HEK293 (cell line): ENCODE measurements around the gene VSTM2B.
"Not testable (repeated sequence)": the region's sequence is repeated elsewhere in the genome, so short reads cannot be mapped to it uniquely, and the experiment has no call there.

ENCODE experiments used
- CTCF ChIA-PET: fragments of 350-600 bp; formaldehyde crosslinking; extraction: SDS; loops from one replicate; lab custom pipeline; 2021; ENCODE audit warnings: antibody characterized with exemption; lab: Yijun Ruan, JAX
- POLR2A ChIA-PET: fragments of 300-600 bp; formaldehyde crosslinking; extraction: SDS; loops from one replicate; lab custom pipeline; 2020; ENCODE audit warnings: antibody characterized with exemption, inconsistent platforms; lab: Yijun Ruan, JAX
- H3K27ac ChIP-seq: fragments of 200-500 bp; sonication (Bioruptor generic); 2 replicates; pipeline ENCODE4 v1.5.1; 2014; ENCODE audit warnings: low read depth, low read length, control low read depth, inconsistent platforms; ENCODE audit errors: extremely low read depth
- H3K36me3 ChIP-seq, 2 experiments: fragments of 200-500 bp in 1 of 2; sonication (Bioruptor generic) in 1 of 2; 1 replicate in 1 of 2; 2 replicates in 1 of 2; pipeline ENCODE4 v1.5.1; 2014 to 2017; ENCODE audit warnings: inconsistent platforms in 2 of 2, low read length in 2 of 2; ENCODE audit not compliant: control insufficient read depth in 2 of 2, insufficient read depth in 1 of 2
- H3K4me1 ChIP-seq: fragments of 200-500 bp; sonication (Bioruptor generic); 2 replicates; pipeline ENCODE4 v1.5.1; 2014; ENCODE audit warnings: mild to moderate bottlenecking, low read length, inconsistent platforms; ENCODE audit not compliant: control insufficient read depth, insufficient read depth
- H3K4me3 ChIP-seq: 2 replicates; pipeline ENCODE4 v1.5.1; 2011; ENCODE audit warnings: low read depth, mild to moderate bottlenecking, control low read depth, low read length, moderate library complexity
- H3K9me3 ChIP-seq: fragments of 200-500 bp; sonication (Bioruptor generic); 2 replicates; pipeline ENCODE4 v1.5.1; 2014; ENCODE audit warnings: low read depth, low read length, inconsistent platforms; ENCODE audit not compliant: control insufficient read depth, insufficient read depth
- SETDB1 ChIP-seq: IDR thresholded peaks from one replicate; pipeline ENCODE4 v1.6.1; 2017; ENCODE audit warnings: mild to moderate bottlenecking, low read length, moderate library complexity, mixed read lengths; ENCODE audit not compliant: insufficient read length
- ZBTB11 ChIP-seq: fragments of 450-650 bp; formaldehyde crosslinking; conservative IDR thresholded peaks from 2 replicates; pipeline ENCODE4 v1.5.1; 2016; ENCODE audit warnings: low read depth, missing biosample characterization, missing genetic modification characterization
- ZBTB48 ChIP-seq: fragments of 450-650 bp; formaldehyde crosslinking; IDR thresholded peaks from 2 replicates; pipeline ENCODE4 v1.5.1; 2016; ENCODE audit warnings: missing biosample characterization, missing genetic modification characterization
- ZFP37 ChIP-seq: fragments of 450-650 bp; formaldehyde crosslinking; IDR thresholded peaks from 2 replicates; pipeline ENCODE4 v1.5.1; 2016; ENCODE audit warnings: missing biosample characterization, missing genetic modification characterization
- ZNF121 ChIP-seq: fragments of 450-650 bp; formaldehyde crosslinking; IDR thresholded peaks from 2 replicates; pipeline ENCODE4 v1.5.1; 2016; ENCODE audit warnings: missing biosample characterization, missing genetic modification characterization
- ZNF133 ChIP-seq: fragments of 450-650 bp; formaldehyde crosslinking; IDR thresholded peaks from 2 replicates; pipeline ENCODE4 v1.5.1; 2016; ENCODE audit warnings: missing biosample characterization, missing genetic modification characterization
- ZNF138 ChIP-seq: fragments of 450-650 bp; formaldehyde crosslinking; IDR thresholded peaks from 2 replicates; pipeline ENCODE4 v1.5.1; 2016; ENCODE audit warnings: missing biosample characterization, missing genetic modification characterization, borderline replicate concordance
- ZNF146 ChIP-seq: fragments of 450-650 bp; formaldehyde crosslinking; IDR thresholded peaks from 2 replicates; pipeline ENCODE4 v1.5.1; 2016; ENCODE audit warnings: missing biosample characterization, missing genetic modification characterization
- ZNF24 ChIP-seq: fragments of 450-650 bp; formaldehyde crosslinking; IDR thresholded peaks from 2 replicates; pipeline ENCODE4 v1.5.1; 2016; ENCODE audit warnings: missing biosample characterization, missing genetic modification characterization
- ZNF266 ChIP-seq: fragments of 450-650 bp; formaldehyde crosslinking; IDR thresholded peaks from 2 replicates; pipeline ENCODE4 v1.5.1; 2016; ENCODE audit warnings: missing biosample characterization, missing genetic modification characterization, low read depth
- ZNF280D ChIP-seq: fragments of 450-650 bp; formaldehyde crosslinking; IDR thresholded peaks from 2 replicates; pipeline ENCODE4 v1.5.1; 2016; ENCODE audit warnings: missing biosample characterization, missing genetic modification characterization
- ZNF292 ChIP-seq: fragments of 450-650 bp; formaldehyde crosslinking; IDR thresholded peaks from 2 replicates; pipeline ENCODE4 v1.5.1; 2016; ENCODE audit warnings: low read depth, missing biosample characterization, missing genetic modification characterization, borderline replicate concordance
- ZNF302 ChIP-seq: fragments of 450-650 bp; formaldehyde crosslinking; IDR thresholded peaks from 2 replicates; pipeline ENCODE4 v1.5.1; 2016; ENCODE audit warnings: missing biosample characterization, missing genetic modification characterization, low read depth
- ZNF354C ChIP-seq: fragments of 450-650 bp; formaldehyde crosslinking; IDR thresholded peaks from 2 replicates; pipeline ENCODE4 v1.5.1; 2016; ENCODE audit warnings: missing biosample characterization, missing genetic modification characterization, low read depth, borderline replicate concordance
- ZNF426 ChIP-seq: fragments of 450-650 bp; formaldehyde crosslinking; IDR thresholded peaks from 2 replicates; pipeline ENCODE4 v1.5.1; 2017; ENCODE audit warnings: missing biosample characterization, missing genetic modification characterization, mild to moderate bottlenecking, inconsistent platforms, moderate library complexity
- ZNF596 ChIP-seq: fragments of 450-650 bp; IDR thresholded peaks from 2 replicates; pipeline ENCODE4 v1.5.0; 2018; ENCODE audit warnings: missing biosample characterization, mild to moderate bottlenecking, missing genetic modification characterization, moderate library complexity
- ZNF626 ChIP-seq: fragments of 450-650 bp; sonication (Bioruptor Pico); formaldehyde crosslinking; IDR thresholded peaks from 2 replicates; pipeline ENCODE4 v1.5.1; 2018; ENCODE audit warnings: missing biosample characterization, missing genetic modification characterization, inconsistent platforms
- ZNF707 ChIP-seq: fragments of 450-650 bp; formaldehyde crosslinking; IDR thresholded peaks from 2 replicates; pipeline ENCODE4 v1.5.1; 2016; ENCODE audit warnings: missing biosample characterization, missing genetic modification characterization
- ZNF830 ChIP-seq: fragments of 450-650 bp; IDR thresholded peaks from 2 replicates; pipeline ENCODE4 v1.5.0; 2018; ENCODE audit warnings: missing biosample characterization, missing genetic modification characterization, low read depth, mild to moderate bottlenecking, moderate library complexity
- ZNF843 ChIP-seq: fragments of 450-650 bp; formaldehyde crosslinking; IDR thresholded peaks from 2 replicates; pipeline ENCODE4 v1.5.1; 2016; ENCODE audit warnings: missing biosample characterization, missing genetic modification characterization

The VSTM2B gene

DNA sequence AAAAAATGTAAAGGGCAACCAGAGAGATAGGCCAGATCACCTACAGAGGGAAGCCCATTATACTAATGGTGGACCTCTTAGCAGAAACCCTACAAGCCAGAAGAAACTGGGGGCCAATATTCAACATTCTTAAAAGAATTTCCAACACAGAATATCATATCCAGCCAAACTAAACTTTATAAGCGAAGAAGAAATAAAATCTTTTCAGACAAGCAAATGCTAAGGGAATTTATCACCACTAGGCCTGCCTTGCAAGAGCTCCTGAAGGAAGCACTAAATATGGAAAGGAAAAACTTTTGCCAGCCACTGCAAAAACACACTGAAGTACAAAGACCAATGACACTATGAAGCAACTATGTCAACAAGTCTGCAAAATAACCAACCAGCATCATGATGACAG lies 28.4 kb downstream of the VSTM2B start:
- H3K4me3 ChIP-seq = no peak overlapping the region
- H3K9me3 ChIP-seq = peaks cover 19% of the 10 kb centered on the region
- ChIA-PET POLR2A (no interaction called here), CTCF (interaction anchor here (1.1 to 1.8 kb wide), 2 partner anchors 26 to 291 kb away, joined by 3 to 7 read pairs; no protein-coding TSS in a partner anchor)
- no peak for TF ChIP-seq ZNF843
- no peak for TF ChIP-seq ZBTB11
- no peak for TF ChIP-seq ZNF24
- TF ChIP-seq ZNF596 (tag by site-specific recombination) = no peak
- no peak for TF ChIP-seq ZNF292
- peak; percentile 73 for TF ChIP-seq SETDB1
- TF ChIP-seq ZNF138 = no peak
- TF ChIP-seq ZNF121 (tag by site-specific recombination) = no peak
- no peak for TF ChIP-seq ZNF354C
- no peak for TF ChIP-seq ZNF707 (tag by site-specific recombination)
- TF ChIP-seq ZNF280D (tag by site-specific recombination) = peak; percentile 56; the same call in 1 of the 2 replicates
- no peak for TF ChIP-seq ZNF302 (tag by site-specific recombination)
- no peak for TF ChIP-seq ZBTB48
- TF ChIP-seq ZFP37 (tag by site-specific recombination) = no peak
- TF ChIP-seq ZNF830 (tag by site-specific recombination) = no peak
- no peak for TF ChIP-seq ZNF266 (tag by site-specific recombination)
- TF ChIP-seq ZNF626 (tag by site-specific recombination) = 0 out of 2 replicates have a peak, but pooled peaks have one; percentile 53
- no peak for TF ChIP-seq ZNF426 (tag by site-specific recombination)
- TF ChIP-seq ZNF133 (tag by site-specific recombination) = peak; percentile 82
- no peaks in the 10 kb centered on the region for H3K4me1 ChIP-seq
- no peak overlapping the region for H3K27ac ChIP-seq
- H3K36me3 ChIP-seq = no peaks in the 10 kb centered on the region

DNA sequence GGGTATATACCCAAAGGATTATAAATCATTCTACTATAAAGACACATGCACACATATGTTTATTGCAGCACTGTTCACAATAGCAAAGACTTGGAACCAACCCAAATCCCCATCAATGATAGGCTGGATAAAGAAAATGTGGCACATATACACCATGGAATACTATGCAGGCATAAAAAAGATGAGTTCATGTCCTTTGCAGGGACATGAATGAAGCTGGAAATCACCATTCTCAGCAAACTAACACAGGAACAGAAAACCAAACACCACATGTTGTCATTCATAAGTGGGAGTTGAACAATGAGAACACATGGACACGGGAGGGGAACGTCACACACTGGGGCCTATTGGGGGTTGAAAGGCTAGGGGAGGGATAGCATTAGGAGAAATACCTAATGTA lies 33.3 kb downstream of the VSTM2B start:
- H3K27ac ChIP-seq, H3K4me3 ChIP-seq, H3K4me1 ChIP-seq, POLR2A ChIA-PET, H3K36me3 ChIP-seq: not testable (repeated sequence)
- TF ChIP-seq ZNF280D (tag by site-specific recombination) = peak; percentile 58; the same call in 1 of the 2 replicates
- peak; percentile 92 for TF ChIP-seq ZNF146 (tag by site-specific recombination)
- peaks cover 16% of the 10 kb centered on the region for H3K9me3 ChIP-seq
- CTCF ChIA-PET = interaction anchor here (0.7 kb wide), 1 partner anchor 10 kb away, joined by 3 read pairs; no protein-coding TSS in a partner anchor
